Vagina (tissue), 2 donors: ENCODE data around the gene AMMECR1. TPM values are rescaled to one million over a fixed set of nuclear protein-coding genes. Genes with fewer than 3 reads are reported as not detected.

Experiments used
- DNase-seq, 2 donors: peaks; one replicate each; pipeline ENCODE4 v3.0.0-alpha.2; 2017; ENCODE audit errors: extremely low spot score in 2 of 2
- H3K27ac ChIP-seq: fragments of 200-600 bp; sonication (generic); one replicate; pipeline ENCODE4 v1.5.1; 2019
- H3K27me3 ChIP-seq: fragments of 200-600 bp; sonication (generic); one replicate; pipeline ENCODE4 v1.5.1; 2019
- H3K36me3 ChIP-seq, 2 donors: fragments of 200-600 bp; sonication (generic); one replicate each; pipeline ENCODE4 v1.5.1; 2017 to 2019
- H3K4me1 ChIP-seq: fragments of 200-600 bp; sonication (generic); one replicate; pipeline ENCODE4 v1.5.1; 2019
- H3K4me3 ChIP-seq, 2 donors: fragments of 200-600 bp; sonication (generic); 1 replicate in 1 of 2; 2 replicates in 1 of 2; pipeline ENCODE4 v1.5.1; 2016 to 2019
- H3K9me3 ChIP-seq: fragments of 200-600 bp; sonication (generic); one replicate; pipeline ENCODE4 v1.5.1; 2019
- POLR2A ChIP-seq, 2 donors: fragments of 450-650 bp; IDR thresholded peaks; one replicate each; pipeline ENCODE4 v1.6.1; 2017; ENCODE audit warnings: antibody characterized with exemption in 2 of 2, mild to moderate bottlenecking in 2 of 2, moderate library complexity in 2 of 2
- POLR2AphosphoS5 ChIP-seq, 2 donors: sonication (generic); formaldehyde crosslinking; IDR thresholded peaks; one replicate each; pipeline ENCODE4 v1.9.0; 2017; ENCODE audit warnings: antibody characterized with exemption in 2 of 2, mild to moderate bottlenecking in 2 of 2, low read depth in 1 of 2; ENCODE audit not compliant: insufficient read depth in 1 of 2
- intact Hi-C: fragments of 100-400 bp; cut with DNase I; formaldehyde crosslinking; loops from one replicate; pipeline ENCODE4 v1.15.1; 2023
- total RNA-seq: library from RNA; depleted of rRNA; stranded (reverse); fragments of >200 nt; gene quantifications from one replicate; pipeline ENCODE4 v1.2.3, GENCODE V29; 2016
- TF ChIP-seq, protein P1 (sequence below), 3 experiments: fragments of 450-650 bp in 2 of 3; fragments of 200-600 bp in 1 of 3; sonication (generic) in 1 of 3; IDR thresholded peaks; one replicate each; pipeline ENCODE4 v1.5.1; 2017 to 2019; ENCODE audit warnings: antibody characterized with exemption in 3 of 3, mild to moderate bottlenecking in 2 of 3, moderate library complexity in 2 of 3

AMMECR1 gene
- total RNA-seq, 1 donor from 2014 or later: 8.1 TPM

DNA sequence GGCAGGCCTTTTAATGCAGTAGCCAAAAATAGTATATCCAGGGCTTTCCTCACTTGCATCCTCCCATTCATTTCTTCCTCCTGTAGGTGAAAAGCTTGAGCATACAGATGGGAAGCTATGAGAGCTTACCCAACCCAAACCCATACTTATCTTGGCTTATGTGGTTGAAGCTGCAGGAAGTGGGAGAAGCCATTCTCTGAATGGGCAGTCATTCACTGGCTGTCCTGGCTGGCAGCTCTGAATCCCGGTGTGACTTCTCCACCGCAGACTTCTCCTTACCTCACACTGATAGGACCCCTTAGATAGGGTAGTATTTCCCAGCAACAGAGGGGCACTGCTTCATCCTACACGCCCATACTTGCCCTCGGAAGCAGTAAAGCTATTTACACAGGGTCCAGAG, 125.4 kb downstream of the AMMECR1 start:
- Histone ChIP-seq H3K27ac (no peak overlapping the region), H3K4me1 (no peaks in the 10 kb centered on the region), H3K4me3 (no peak overlapping the region), H3K27me3 (no peaks in the 10 kb centered on the region), H3K9me3 (no peaks in the 10 kb centered on the region), H3K36me3 (no peaks in the 10 kb centered on the region)
- intact Hi-C loops: no loop called here
- no peak for DNase-seq
- TF ChIP-seq POLR2A (IDR thresholded peaks at IDR 0.05): no peak
- TF ChIP-seq, protein P1, sequence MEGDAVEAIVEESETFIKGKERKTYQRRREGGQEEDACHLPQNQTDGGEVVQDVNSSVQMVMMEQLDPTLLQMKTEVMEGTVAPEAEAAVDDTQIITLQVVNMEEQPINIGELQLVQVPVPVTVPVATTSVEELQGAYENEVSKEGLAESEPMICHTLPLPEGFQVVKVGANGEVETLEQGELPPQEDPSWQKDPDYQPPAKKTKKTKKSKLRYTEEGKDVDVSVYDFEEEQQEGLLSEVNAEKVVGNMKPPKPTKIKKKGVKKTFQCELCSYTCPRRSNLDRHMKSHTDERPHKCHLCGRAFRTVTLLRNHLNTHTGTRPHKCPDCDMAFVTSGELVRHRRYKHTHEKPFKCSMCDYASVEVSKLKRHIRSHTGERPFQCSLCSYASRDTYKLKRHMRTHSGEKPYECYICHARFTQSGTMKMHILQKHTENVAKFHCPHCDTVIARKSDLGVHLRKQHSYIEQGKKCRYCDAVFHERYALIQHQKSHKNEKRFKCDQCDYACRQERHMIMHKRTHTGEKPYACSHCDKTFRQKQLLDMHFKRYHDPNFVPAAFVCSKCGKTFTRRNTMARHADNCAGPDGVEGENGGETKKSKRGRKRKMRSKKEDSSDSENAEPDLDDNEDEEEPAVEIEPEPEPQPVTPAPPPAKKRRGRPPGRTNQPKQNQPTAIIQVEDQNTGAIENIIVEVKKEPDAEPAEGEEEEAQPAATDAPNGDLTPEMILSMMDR (IDR thresholded peaks at IDR 0.05): no peak
- no peak for TF ChIP-seq POLR2AphosphoS5 (IDR thresholded peaks at IDR 0.05; ENCODE audit: insufficient read depth in 1 of 2, low read depth in 1 of 2)

DNA sequence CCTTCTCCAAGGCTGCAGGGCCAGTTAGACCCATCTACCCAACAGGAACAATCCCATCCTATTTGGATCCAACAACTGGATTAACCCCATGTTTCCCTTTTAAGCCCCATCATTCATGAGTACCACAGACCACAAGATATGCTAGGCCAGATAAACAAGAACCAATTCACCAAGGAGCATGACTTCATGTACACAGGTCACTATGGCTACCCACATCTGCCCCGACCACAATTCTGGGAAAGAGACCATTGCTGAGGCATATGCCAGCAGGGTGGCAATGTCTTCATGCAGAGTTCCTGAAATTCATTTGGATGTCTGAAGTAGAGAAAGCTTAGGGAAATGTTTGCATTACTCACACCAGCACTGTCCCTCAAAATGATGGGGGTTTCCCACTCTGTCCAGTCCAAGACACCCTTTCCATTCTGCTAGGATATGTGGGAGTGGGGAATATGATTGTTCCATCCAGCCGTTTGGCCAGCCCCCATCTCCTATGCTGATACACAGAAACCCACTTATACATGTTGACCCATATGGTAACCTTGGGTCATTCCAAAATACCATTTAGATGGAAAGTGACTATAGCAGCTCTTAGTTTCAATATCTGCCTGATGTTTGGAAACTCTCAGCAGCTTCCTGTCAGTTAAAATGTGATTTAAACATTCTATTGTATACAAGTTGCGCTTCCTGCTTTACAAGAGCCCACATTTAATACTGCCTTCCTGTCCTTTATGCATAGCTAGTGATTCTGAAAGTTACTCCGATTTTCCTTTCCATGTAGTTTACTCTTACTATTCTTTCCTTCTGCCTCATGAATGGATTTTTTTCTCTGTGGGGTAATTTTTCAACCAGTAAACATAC, 129.0 kb downstream of the AMMECR1 start:
- H3K36me3 ChIP-seq: no peaks in the 10 kb centered on the region
- no peak overlapping the region for H3K4me3 ChIP-seq
- TF ChIP-seq POLR2AphosphoS5 (IDR thresholded peaks at IDR 0.05; ENCODE audit: insufficient read depth in 1 of 2, low read depth in 1 of 2) (no peak), POLR2A (IDR thresholded peaks at IDR 0.05) (no peak)
- TF ChIP-seq, protein P1 (IDR thresholded peaks at IDR 0.05): no peak
- no peaks in the 10 kb centered on the region for H3K9me3 ChIP-seq
- intact Hi-C loops: no loop called here
- H3K4me1 ChIP-seq: no peaks in the 10 kb centered on the region
- H3K27ac ChIP-seq: no peak overlapping the region
- DNase-seq: no peak
- no peaks in the 10 kb centered on the region for H3K27me3 ChIP-seq

DNA sequence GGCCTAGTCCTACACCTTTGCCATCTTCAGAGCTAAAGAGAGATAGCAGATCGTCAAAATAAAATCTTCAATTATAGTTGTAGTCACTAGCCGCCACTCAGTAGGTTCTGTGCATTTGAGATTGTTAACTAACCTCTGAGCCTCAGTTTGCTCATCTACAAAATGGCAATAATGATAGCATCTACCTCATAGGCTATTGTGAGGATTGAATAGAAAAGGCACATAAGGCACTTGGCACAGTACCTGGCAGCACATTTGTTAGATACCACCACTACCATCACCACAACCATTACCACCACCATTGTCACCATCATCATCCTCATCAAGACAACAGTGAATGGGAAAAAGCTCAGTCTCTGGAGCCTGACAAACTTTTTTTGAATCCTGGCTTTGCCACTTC, 134.6 kb downstream of the AMMECR1 start:
- DNase-seq: no peak
- Histone ChIP-seq H3K36me3 (no peaks in the 10 kb centered on the region), H3K4me1 (peaks cover 11% of the 10 kb centered on the region), H3K27ac (no peak overlapping the region), H3K9me3 (no peaks in the 10 kb centered on the region), H3K27me3 (no peaks in the 10 kb centered on the region), H3K4me3 (no peak overlapping the region)
- TF ChIP-seq, protein P1 (IDR thresholded peaks at IDR 0.05): no peak
- TF ChIP-seq POLR2AphosphoS5 (IDR thresholded peaks at IDR 0.05; ENCODE audit: insufficient read depth in 1 of 2, low read depth in 1 of 2) (no peak), POLR2A (IDR thresholded peaks at IDR 0.05) (no peak)
- intact Hi-C loops: no loop called here

DNA sequence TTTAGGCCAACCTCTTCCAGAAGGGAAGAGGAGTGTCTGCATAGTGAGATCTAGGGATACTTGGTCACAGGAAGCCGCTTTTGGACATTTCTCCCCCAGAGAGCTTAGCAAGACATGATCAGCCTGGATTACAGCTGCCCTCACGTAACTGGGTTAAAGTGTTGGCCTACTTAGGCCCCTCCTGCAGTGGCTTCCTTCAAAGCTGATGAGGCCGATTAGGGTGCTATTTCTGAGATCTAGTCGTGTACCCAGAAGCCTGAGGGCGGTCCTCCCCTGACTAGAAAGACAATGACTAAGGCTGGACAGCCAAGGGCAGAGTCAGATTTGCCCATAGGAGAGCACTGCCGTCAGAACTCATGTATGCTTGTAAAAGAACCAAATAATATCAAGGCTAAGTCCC, 135.0 kb downstream of the AMMECR1 start:
- TF ChIP-seq, protein P1 (IDR thresholded peaks at IDR 0.05): no peak
- TF ChIP-seq POLR2AphosphoS5 (IDR thresholded peaks at IDR 0.05; ENCODE audit: insufficient read depth in 1 of 2, low read depth in 1 of 2) (no peak), POLR2A (IDR thresholded peaks at IDR 0.05) (no peak)
- no peak for DNase-seq
- Histone ChIP-seq H3K4me3 (no peak overlapping the region), H3K4me1 (peaks cover 11% of the 10 kb centered on the region), H3K27me3 (no peaks in the 10 kb centered on the region), H3K9me3 (no peaks in the 10 kb centered on the region), H3K36me3 (no peaks in the 10 kb centered on the region), H3K27ac (no peak overlapping the region)
- intact Hi-C loops: no loop called here

DNA sequence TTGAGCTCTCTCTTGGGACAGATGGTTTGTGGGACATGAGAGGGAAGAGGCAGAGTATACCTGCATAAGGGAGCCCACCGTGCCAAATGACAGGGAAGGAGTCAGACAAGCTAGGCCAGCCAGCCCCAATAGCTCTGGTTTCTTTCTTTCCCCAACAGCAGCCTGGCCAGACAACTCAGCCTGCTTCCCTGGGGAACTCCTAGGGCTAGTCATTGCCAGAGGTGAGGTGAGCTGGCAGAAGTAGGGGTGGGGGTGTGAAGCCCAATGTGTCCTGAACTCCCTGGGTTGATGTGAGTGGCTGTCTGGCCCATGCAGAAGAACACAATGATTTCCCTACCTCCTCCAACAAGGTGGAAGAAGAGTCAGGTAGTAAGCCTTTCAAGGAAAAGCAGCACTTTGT, 135.5 kb downstream of the AMMECR1 start:
- H3K4me3 ChIP-seq: no peak overlapping the region
- H3K9me3 ChIP-seq: no peaks in the 10 kb centered on the region
- H3K27ac ChIP-seq: no peak overlapping the region
- H3K36me3 ChIP-seq: no peaks in the 10 kb centered on the region
- H3K27me3 ChIP-seq: no peaks in the 10 kb centered on the region
- TF ChIP-seq POLR2AphosphoS5 (IDR thresholded peaks at IDR 0.05; ENCODE audit: insufficient read depth in 1 of 2, low read depth in 1 of 2) (no peak), POLR2A (IDR thresholded peaks at IDR 0.05) (no peak)
- TF ChIP-seq, protein P1 (IDR thresholded peaks at IDR 0.05): no peak
- intact Hi-C loops: no loop called here
- peaks cover 11% of the 10 kb centered on the region for H3K4me1 ChIP-seq
- no peak for DNase-seq
